ENCODE measurements around the gene LAMB1.

Gene LAMB1

GRCh38 chr7:107981466-107981865 lies 21.5 kb downstream of the LAMB1 start:
- Histone ChIP-seq H2AK5ac (ENCODE audit: low read depth, low read length) (no peak overlapping the region), H3K4me1 (ENCODE audit: control insufficient read depth in 2 of 2, insufficient read depth in 1 of 2, low read depth in 1 of 2, low read length in 2 of 2) (peaks cover 0 to 7% of the 10 kb centered on the region in 2 donors), H3K9ac (ENCODE audit: low read depth, low read length, poor library complexity) (no peak overlapping the region), H3K14ac (ENCODE audit: low read length) (no peak overlapping the region), H4K8ac (ENCODE audit: low read depth, low read length) (no peak overlapping the region), H3K4me3 (ENCODE audit: low read length in 2 of 2) (no peak overlapping the region), H3K9me3 (replicated peaks in 1 of 2; ENCODE audit: control insufficient read depth in 2 of 2, insufficient read depth in 1 of 2, low read depth in 1 of 2, low read length in 2 of 2) (no peaks in the 10 kb centered on the region), H2AFZ (ENCODE audit: low read length) (no peak overlapping the region), H3K36me3 (replicated peaks in 1 of 2; ENCODE audit: control insufficient read depth in 2 of 2, insufficient read depth in 2 of 2, low read length in 2 of 2) (peaks cover 18 to 64% of the 10 kb centered on the region in 2 donors), H2BK15ac (ENCODE audit: low read length) (no peak overlapping the region), H2BK120ac (ENCODE audit: low read depth, low read length) (no peak overlapping the region), H3K79me1 (ENCODE audit: low read depth, low read length) (no peaks in the 10 kb centered on the region), H2BK12ac (ENCODE audit: low read length) (no peak overlapping the region), H4K91ac (ENCODE audit: low read depth, low read length, poor library complexity) (no peak overlapping the region), H2BK5ac (ENCODE audit: low read length) (no peak overlapping the region), H3K27ac (replicated peaks; ENCODE audit: low read length) (no peak overlapping the region), H3K27me3 (ENCODE audit: control insufficient read depth in 3 of 3, insufficient read depth in 3 of 3, low read depth in 1 of 3, low read length in 3 of 3) (no peaks in the 10 kb centered on the region), H3K18ac (ENCODE audit: low read length) (no peak overlapping the region), H3K4me2 (ENCODE audit: insufficient read depth, low read length, poor library complexity, severe bottlenecking) (no peak overlapping the region), H3K4ac (ENCODE audit: low read length) (no peak overlapping the region), H3K23ac (ENCODE audit: low read depth, low read length, poor library complexity) (no peak overlapping the region)
- DNase-seq (ENCODE audit: low spot score), result no peak
- WGBS, 2 donors (ENCODE audit: extremely low coverage in 2 of 2, insufficient read length in 2 of 2, insufficient replicate concordance in 1 of 2), result no CpG with 5 or more reads among the region's 4 CpGs

GRCh38 chr7:107980671-107981190 lies 22.2 kb downstream of the LAMB1 start:
- Histone ChIP-seq H2BK15ac (ENCODE audit: low read length) (no peak overlapping the region), H4K8ac (ENCODE audit: low read depth, low read length) (no peak overlapping the region), H3K79me1 (ENCODE audit: low read depth, low read length) (no peaks in the 10 kb centered on the region), H3K18ac (ENCODE audit: low read length) (no peak overlapping the region), H3K9me3 (replicated peaks in 1 of 2; ENCODE audit: control insufficient read depth in 2 of 2, insufficient read depth in 1 of 2, low read depth in 1 of 2, low read length in 2 of 2) (no peaks in the 10 kb centered on the region), H4K91ac (ENCODE audit: low read depth, low read length, poor library complexity) (no peak overlapping the region), H3K4me2 (ENCODE audit: insufficient read depth, low read length, poor library complexity, severe bottlenecking) (no peak overlapping the region), H3K14ac (ENCODE audit: low read length) (no peak overlapping the region), H3K4me3 (ENCODE audit: low read length in 2 of 2) (no peak overlapping the region), H3K4me1 (ENCODE audit: control insufficient read depth in 2 of 2, insufficient read depth in 1 of 2, low read depth in 1 of 2, low read length in 2 of 2) (peaks cover 0 to 7% of the 10 kb centered on the region in 2 donors), H3K36me3 (replicated peaks in 1 of 2; ENCODE audit: control insufficient read depth in 2 of 2, insufficient read depth in 2 of 2, low read length in 2 of 2) (peaks cover 24 to 67% of the 10 kb centered on the region in 2 donors), H3K9ac (ENCODE audit: low read depth, low read length, poor library complexity) (no peak overlapping the region), H3K4ac (ENCODE audit: low read length) (no peak overlapping the region), H2BK5ac (ENCODE audit: low read length) (no peak overlapping the region), H2AFZ (ENCODE audit: low read length) (no peak overlapping the region), H3K27ac (replicated peaks; ENCODE audit: low read length) (no peak overlapping the region), H3K27me3 (ENCODE audit: control insufficient read depth in 3 of 3, insufficient read depth in 3 of 3, low read depth in 1 of 3, low read length in 3 of 3) (no peaks in the 10 kb centered on the region), H2AK5ac (ENCODE audit: low read depth, low read length) (no peak overlapping the region), H3K23ac (ENCODE audit: low read depth, low read length, poor library complexity) (no peak overlapping the region), H2BK120ac (ENCODE audit: low read depth, low read length) (no peak overlapping the region), H2BK12ac (ENCODE audit: low read length) (no peak overlapping the region)
- no CpG with 5 or more reads among the region's 8 CpGs for WGBS, 2 donors (ENCODE audit: extremely low coverage in 2 of 2, insufficient read length in 2 of 2, insufficient replicate concordance in 1 of 2)
- DNase-seq (ENCODE audit: low spot score), result no peak

GRCh38 chr7:107980171-107980570 lies 22.8 kb downstream of the LAMB1 start:
- Histone ChIP-seq H2BK12ac (ENCODE audit: low read length) (no peak overlapping the region), H3K27ac (replicated peaks; ENCODE audit: low read length) (no peak overlapping the region), H2AFZ (ENCODE audit: low read length) (no peak overlapping the region), H3K4me2 (ENCODE audit: insufficient read depth, low read length, poor library complexity, severe bottlenecking) (no peak overlapping the region), H3K14ac (ENCODE audit: low read length) (no peak overlapping the region), H3K27me3 (ENCODE audit: control insufficient read depth in 3 of 3, insufficient read depth in 3 of 3, low read depth in 1 of 3, low read length in 3 of 3) (no peaks in the 10 kb centered on the region), H3K18ac (ENCODE audit: low read length) (no peak overlapping the region), H3K23ac (ENCODE audit: low read depth, low read length, poor library complexity) (no peak overlapping the region), H2AK5ac (ENCODE audit: low read depth, low read length) (no peak overlapping the region), H3K4me1 (ENCODE audit: control insufficient read depth in 2 of 2, insufficient read depth in 1 of 2, low read depth in 1 of 2, low read length in 2 of 2) (peaks cover 0 to 7% of the 10 kb centered on the region in 2 donors), H2BK120ac (ENCODE audit: low read depth, low read length) (no peak overlapping the region), H4K8ac (ENCODE audit: low read depth, low read length) (no peak overlapping the region), H3K79me1 (ENCODE audit: low read depth, low read length) (no peaks in the 10 kb centered on the region), H3K36me3 (replicated peaks in 1 of 2; ENCODE audit: control insufficient read depth in 2 of 2, insufficient read depth in 2 of 2, low read length in 2 of 2) (peaks cover 28 to 71% of the 10 kb centered on the region in 2 donors), H3K4me3 (ENCODE audit: low read length in 2 of 2) (no peak overlapping the region), H2BK5ac (ENCODE audit: low read length) (no peak overlapping the region), H3K9me3 (replicated peaks in 1 of 2; ENCODE audit: control insufficient read depth in 2 of 2, insufficient read depth in 1 of 2, low read depth in 1 of 2, low read length in 2 of 2) (no peaks in the 10 kb centered on the region), H3K4ac (ENCODE audit: low read length) (no peak overlapping the region), H4K91ac (ENCODE audit: low read depth, low read length, poor library complexity) (no peak overlapping the region), H3K9ac (ENCODE audit: low read depth, low read length, poor library complexity) (no peak overlapping the region), H2BK15ac (ENCODE audit: low read length) (no peak overlapping the region)
- no CpG with 5 or more reads among the region's 3 CpGs for WGBS, 2 donors (ENCODE audit: extremely low coverage in 2 of 2, insufficient read length in 2 of 2, insufficient replicate concordance in 1 of 2)
- DNase-seq (ENCODE audit: low spot score), result no peak

GRCh38 chr7:107978815-107979408 lies 24.0 kb downstream of the LAMB1 start:
- Histone ChIP-seq H3K27ac (replicated peaks; ENCODE audit: low read length) (no peak overlapping the region), H3K36me3 (replicated peaks in 1 of 2; ENCODE audit: control insufficient read depth in 2 of 2, insufficient read depth in 2 of 2, low read length in 2 of 2) (peaks cover 29 to 72% of the 10 kb centered on the region in 2 donors), H2BK120ac (ENCODE audit: low read depth, low read length) (no peak overlapping the region), H3K79me1 (ENCODE audit: low read depth, low read length) (no peaks in the 10 kb centered on the region), H3K4ac (ENCODE audit: low read length) (no peak overlapping the region), H3K27me3 (ENCODE audit: control insufficient read depth in 3 of 3, insufficient read depth in 3 of 3, low read depth in 1 of 3, low read length in 3 of 3) (no peaks in the 10 kb centered on the region), H4K91ac (ENCODE audit: low read depth, low read length, poor library complexity) (no peak overlapping the region), H3K23ac (ENCODE audit: low read depth, low read length, poor library complexity) (no peak overlapping the region), H3K18ac (ENCODE audit: low read length) (no peak overlapping the region), H3K9me3 (replicated peaks in 1 of 2; ENCODE audit: control insufficient read depth in 2 of 2, insufficient read depth in 1 of 2, low read depth in 1 of 2, low read length in 2 of 2) (no peaks in the 10 kb centered on the region), H4K8ac (ENCODE audit: low read depth, low read length) (no peak overlapping the region), H2BK5ac (ENCODE audit: low read length) (no peak overlapping the region), H2AFZ (ENCODE audit: low read length) (no peak overlapping the region), H3K4me1 (ENCODE audit: control insufficient read depth in 2 of 2, insufficient read depth in 1 of 2, low read depth in 1 of 2, low read length in 2 of 2) (peaks cover 0 to 7% of the 10 kb centered on the region in 2 donors), H2AK5ac (ENCODE audit: low read depth, low read length) (no peak overlapping the region), H3K4me3 (ENCODE audit: low read length in 2 of 2) (no peak overlapping the region), H2BK15ac (ENCODE audit: low read length) (no peak overlapping the region), H3K9ac (ENCODE audit: low read depth, low read length, poor library complexity) (no peak overlapping the region), H3K4me2 (ENCODE audit: insufficient read depth, low read length, poor library complexity, severe bottlenecking) (no peak overlapping the region), H3K14ac (ENCODE audit: low read length) (no peak overlapping the region), H2BK12ac (ENCODE audit: low read length) (no peak overlapping the region)
- no CpG with 5 or more reads among the region's 5 CpGs for WGBS, 2 donors (ENCODE audit: extremely low coverage in 2 of 2, insufficient read length in 2 of 2, insufficient replicate concordance in 1 of 2)
- DNase-seq (ENCODE audit: low spot score), result no peak
